BJ (cell line): Measurements from ENCODE around the gene LMAN1. TPM values are rescaled to one million over a fixed set of nuclear protein-coding genes. Genes with fewer than 3 reads are reported as not detected.

Source experiments
- CTCF ChIA-PET: fragments of 350-600 bp; formaldehyde crosslinking; extraction: SDS; loops from one replicate; lab custom pipeline; 2021; ENCODE audit warnings: antibody characterized with exemption, inconsistent platforms; lab: Yijun Ruan, JAX
- POLR2A ChIA-PET: fragments of 300-600 bp; sonication (Branson Sonifier 250); formaldehyde crosslinking; extraction: SDS; loops from one replicate; lab custom pipeline; 2021; ENCODE audit warnings: antibody characterized with exemption; lab: Charles Lee
- DNase-seq: peaks from one replicate; pipeline ENCODE4 v3.0.0-alpha.2; 2011; ENCODE audit warnings: low read depth
- H3K27me3 ChIP-seq: 2 replicates; pipeline ENCODE4 v1.6.0; 2011; ENCODE audit warnings: low read length; ENCODE audit not compliant: control insufficient read depth, insufficient read depth
- H3K36me3 ChIP-seq: 2 replicates; pipeline ENCODE4 v1.5.1; 2011; ENCODE audit warnings: low read length; ENCODE audit not compliant: control insufficient read depth, insufficient read depth
- H3K4me3 ChIP-seq: 2 replicates; pipeline ENCODE4 v1.5.1; 2011; ENCODE audit warnings: low read depth, mild to moderate bottlenecking, control low read depth, low read length
- polyA plus RNA-seq: library from polyadenylated mRNA; depleted of rRNA; stranded (reverse); fragments of >200 nt; gene quantifications from 2 replicates; pipeline ENCODE4 v1.2.3, GENCODE V29; 2011
- TF ChIP-seq, protein P1 (sequence below): IDR thresholded peaks from 2 replicates; pipeline ENCODE4 v1.5.1; 2011; ENCODE audit warnings: low read depth, mild to moderate bottlenecking, control low read depth, inconsistent platforms, low read length, moderate library complexity; ENCODE audit not compliant: insufficient read depth

The LMAN1 gene
- polyA plus RNA-seq, 1 experiment, result 65.3 TPM

DNA sequence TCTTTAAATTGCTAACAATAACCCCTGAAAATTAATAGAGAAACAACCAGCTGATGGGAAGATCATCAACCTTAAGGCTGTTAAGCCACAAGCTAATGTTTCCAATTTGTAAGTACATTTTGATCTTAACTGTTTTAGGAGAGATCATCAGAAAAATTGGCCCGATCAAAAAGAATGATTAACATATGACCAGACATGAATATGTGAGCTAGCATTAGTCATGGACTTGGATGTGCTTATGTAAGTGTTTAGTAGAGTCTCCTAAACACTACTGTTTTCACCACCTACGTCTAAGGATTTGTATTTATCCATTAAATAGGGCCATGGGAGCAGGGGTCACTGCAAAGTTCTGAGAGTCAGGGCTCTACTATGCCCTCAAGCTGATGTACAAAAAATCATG is 4.3 kb downstream of the LMAN1 start:
- POLR2A ChIA-PET, result no interaction called here
- H3K27me3 ChIP-seq, result no peaks in the 10 kb centered on the region
- no peak overlapping the region for H3K4me3 ChIP-seq
- TF ChIP-seq, protein P1, sequence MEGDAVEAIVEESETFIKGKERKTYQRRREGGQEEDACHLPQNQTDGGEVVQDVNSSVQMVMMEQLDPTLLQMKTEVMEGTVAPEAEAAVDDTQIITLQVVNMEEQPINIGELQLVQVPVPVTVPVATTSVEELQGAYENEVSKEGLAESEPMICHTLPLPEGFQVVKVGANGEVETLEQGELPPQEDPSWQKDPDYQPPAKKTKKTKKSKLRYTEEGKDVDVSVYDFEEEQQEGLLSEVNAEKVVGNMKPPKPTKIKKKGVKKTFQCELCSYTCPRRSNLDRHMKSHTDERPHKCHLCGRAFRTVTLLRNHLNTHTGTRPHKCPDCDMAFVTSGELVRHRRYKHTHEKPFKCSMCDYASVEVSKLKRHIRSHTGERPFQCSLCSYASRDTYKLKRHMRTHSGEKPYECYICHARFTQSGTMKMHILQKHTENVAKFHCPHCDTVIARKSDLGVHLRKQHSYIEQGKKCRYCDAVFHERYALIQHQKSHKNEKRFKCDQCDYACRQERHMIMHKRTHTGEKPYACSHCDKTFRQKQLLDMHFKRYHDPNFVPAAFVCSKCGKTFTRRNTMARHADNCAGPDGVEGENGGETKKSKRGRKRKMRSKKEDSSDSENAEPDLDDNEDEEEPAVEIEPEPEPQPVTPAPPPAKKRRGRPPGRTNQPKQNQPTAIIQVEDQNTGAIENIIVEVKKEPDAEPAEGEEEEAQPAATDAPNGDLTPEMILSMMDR, result no peak
- no peak for DNase-seq
- CTCF ChIA-PET, result interaction anchor here (0.7 to 1.1 kb wide), 4 partner anchors 28 to 105 kb away, joined by 3 to 4 read pairs (median 4); no protein-coding TSS in a partner anchor
- H3K36me3 ChIP-seq, result peaks cover 15% of the 10 kb centered on the region

DNA sequence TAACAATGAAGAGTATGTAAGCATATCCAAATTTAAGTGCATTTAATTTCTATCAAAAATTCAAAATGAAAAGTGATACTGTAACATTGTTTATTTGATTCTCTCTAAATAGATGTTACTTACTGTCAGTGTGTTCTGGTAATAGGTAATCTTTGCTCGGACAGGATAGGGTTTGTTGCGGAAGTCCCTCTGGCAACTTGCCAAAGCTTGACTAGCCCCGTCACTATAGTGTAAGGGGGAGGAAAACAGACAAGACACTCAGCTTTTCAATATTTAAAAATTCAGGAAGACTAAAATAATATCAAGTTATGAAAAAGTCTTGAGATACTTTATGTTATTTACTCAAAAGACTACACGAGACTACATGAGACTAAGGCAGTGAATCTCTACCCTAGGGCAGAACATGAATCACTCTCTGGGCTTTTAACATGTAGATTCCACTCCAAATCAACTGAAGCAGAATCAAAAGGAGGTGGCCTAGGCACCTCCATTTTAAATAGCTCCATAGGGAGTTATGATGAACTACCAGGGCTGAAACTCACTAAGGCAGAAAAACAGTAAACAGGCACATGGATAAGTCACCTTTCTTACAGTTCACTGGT is 5.9 kb downstream of the LMAN1 start:
- CTCF ChIA-PET, result interaction anchor here (1.0 to 1.4 kb wide), 3 partner anchors 10 to 104 kb away, joined by 3 read pairs; no protein-coding TSS in a partner anchor
- POLR2A ChIA-PET, result no interaction called here
- H3K27me3 ChIP-seq, result no peaks in the 10 kb centered on the region
- no peak for DNase-seq
- no peak overlapping the region for H3K4me3 ChIP-seq
- peaks cover 19% of the 10 kb centered on the region for H3K36me3 ChIP-seq
- TF ChIP-seq, protein P1, result no peak

DNA sequence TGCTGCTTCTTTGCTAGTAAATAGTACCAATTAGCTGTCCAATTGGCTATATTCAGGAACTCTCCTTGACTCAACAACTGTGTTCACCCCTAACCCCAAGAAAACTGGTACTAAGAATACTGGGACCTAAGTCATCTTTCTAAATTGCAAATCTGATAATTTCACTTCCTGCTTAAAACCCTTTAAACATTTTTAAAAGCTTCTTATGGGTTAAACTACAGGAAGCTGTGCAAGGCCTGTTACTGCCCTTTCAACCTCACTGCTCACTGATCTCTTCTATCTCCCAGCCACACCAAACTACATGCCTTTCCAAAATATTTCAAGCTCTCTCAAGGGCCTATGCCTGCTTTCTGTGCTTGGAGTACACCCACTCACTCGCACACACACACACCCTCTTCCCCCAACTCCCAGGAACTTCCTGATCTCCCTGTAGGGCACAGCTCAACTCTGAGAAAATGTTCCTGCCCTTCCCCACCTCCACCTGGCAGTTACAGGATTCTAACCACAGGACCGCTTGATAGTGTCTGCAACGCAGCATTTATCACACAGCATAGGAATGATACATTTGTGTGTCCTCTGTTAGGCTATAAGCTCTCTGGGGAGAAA is 6.7 kb downstream of the LMAN1 start:
- ChIA-PET POLR2A (no interaction called here), CTCF (interaction anchor here (1.0 to 1.8 kb wide), 4 partner anchors 9 to 103 kb away, joined by 3 to 5 read pairs (median 3); no protein-coding TSS in a partner anchor)
- TF ChIP-seq, protein P1, result no peak
- H3K27me3 ChIP-seq, result no peaks in the 10 kb centered on the region
- peaks cover 20% of the 10 kb centered on the region for H3K36me3 ChIP-seq
- DNase-seq, result no peak
- no peak overlapping the region for H3K4me3 ChIP-seq

GRCh38 chr18:59345556-59345955 is 13.5 kb downstream of the LMAN1 start:
- DNase-seq, result no peak
- POLR2A ChIA-PET, result no interaction called here
- TF ChIP-seq, protein P1, result no peak

DNA sequence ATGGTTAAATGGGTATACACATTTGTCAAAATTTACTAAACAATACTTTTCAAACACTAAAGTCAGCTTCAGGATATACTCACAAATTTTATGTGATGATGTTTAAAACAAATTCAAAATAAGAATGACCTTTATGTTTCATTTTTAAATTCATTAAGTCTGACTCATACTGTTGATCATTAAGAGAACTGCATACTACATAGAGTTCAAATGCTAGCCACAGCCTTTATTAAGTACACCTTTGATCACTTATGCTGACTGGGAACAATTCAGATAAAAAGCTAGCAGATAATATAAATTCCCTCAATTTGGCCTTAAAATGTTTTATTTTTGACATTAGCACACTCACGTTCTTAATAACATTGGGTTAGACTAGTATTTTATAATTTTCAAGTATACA is 14.1 kb downstream of the LMAN1 start:
- CTCF ChIA-PET, result interaction anchor here (2.3 kb wide), 1 partner anchor 11 kb away, joined by 5 read pairs; no protein-coding TSS in a partner anchor

More at GRCh38 chr18:59345556-59345955, 13.5 kb downstream of the LMAN1 start:
- Histone ChIP-seq H3K36me3 (peaks cover 9% of the 10 kb centered on the region; the same call in 1 of the 2 replicates), H3K4me3 (no peak overlapping the region), H3K27me3 (no peaks in the 10 kb centered on the region)
- CTCF ChIA-PET, result interaction anchor here (2.3 to 2.4 kb wide), 2 partner anchors 10 to 12 kb away, joined by 5 to 8 read pairs; no protein-coding TSS in a partner anchor

More for the DNA sequence above, 14.1 kb downstream of the LMAN1 start:
- no peak for DNase-seq
- no peaks in the 10 kb centered on the region for H3K27me3 ChIP-seq
- peaks cover 9% of the 10 kb centered on the region for H3K36me3 ChIP-seq
- TF ChIP-seq, protein P1, result no peak
- no peak overlapping the region for H3K4me3 ChIP-seq
- POLR2A ChIA-PET, result no interaction called here
